Right ventricle myocardium inferior (tissue), 1 donor: ENCODE results near the gene POMZP3. TPM values are rescaled to one million over a fixed set of nuclear protein-coding genes. Genes with fewer than 3 reads are reported as not detected.
A peak's percentile ranks its signal among the peaks of the same experiment; 100 is the strongest.
"Not testable (repeated sequence)": the region's sequence is repeated elsewhere in the genome, so short reads cannot be mapped to it uniquely, and the experiment has no call there.

Experiments used
- ATAC-seq: fragments of 200-7000 bp; cut with Tn5 transposase; one replicate; pipeline ENCODE4 v1.9.1; 2020; ENCODE audit warnings: mild to moderate bottlenecking, moderate library complexity
- DNase-seq: peaks from one replicate; pipeline ENCODE4 v3.0.0; 2021; ENCODE audit errors: missing footprints
- intact Hi-C: fragments of 100-400 bp; cut with DNase I; formaldehyde crosslinking; loops from one replicate; pipeline ENCODE4 v1.11.0; 2022
- long read RNA-seq: library from polyadenylated mRNA; unstranded; transcript quantifications from one replicate; pipeline ENCODE4 v2.0.0, GENCODE V29; 2021
- total RNA-seq: library from RNA; stranded (reverse); fragmentation: NEBNext Ultra II Directional; extraction: Animal tissue kit (Norgen Biotek cat#: 25700); gene quantifications from one replicate; pipeline ENCODE4 v1.2.1, GENCODE V29; 2021
- donor health status: DM: no; HTN: yes; CAD: no; lungs with severe emphysema.

POMZP3 gene
- 7.5 TPM for total RNA-seq
- long read RNA-seq, partial matches to known transcripts = 5 of 9 reads
- long read RNA-seq, other reads (novel, unspliced or antisense) = 0 of 9 reads

DNA sequence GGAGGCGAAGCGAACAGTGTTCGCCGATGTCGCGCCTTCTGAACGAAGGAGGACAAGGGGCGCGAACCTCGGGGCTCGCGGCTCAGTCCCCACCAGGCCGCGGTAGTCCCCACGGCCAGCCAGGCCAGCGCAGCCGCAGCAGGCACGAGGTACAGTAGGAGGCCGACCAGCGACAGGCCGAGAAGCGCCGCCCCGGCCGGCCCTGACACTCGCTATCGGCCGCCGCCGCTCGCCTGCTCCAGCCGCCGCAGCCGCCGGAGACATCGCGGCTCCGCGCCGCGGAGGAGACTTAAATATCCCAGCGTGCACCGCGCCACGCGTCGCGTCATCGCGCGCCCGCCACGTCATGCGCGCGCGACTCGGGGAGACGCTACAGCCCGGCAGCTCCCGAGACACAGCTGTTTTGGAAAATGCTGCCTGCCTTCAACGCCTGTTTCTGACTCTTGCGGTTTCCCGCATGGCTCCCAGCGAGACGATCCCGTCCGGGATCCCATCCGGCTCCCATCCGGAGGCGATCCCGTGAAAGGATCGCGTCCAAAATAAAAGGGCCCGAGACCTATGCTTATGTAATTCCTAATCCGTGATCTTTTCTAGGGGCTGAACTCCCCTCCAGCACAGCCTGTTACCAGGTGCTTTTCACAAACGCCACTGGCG is at the start of gene POMZP3:
POMZP3 (minus strand) TSS at position 291 of the 654 bp plus-strand sequence. CDS start 1,215 bp downstream, outside the sequence.
- DNase-seq, intact Hi-C loops: not testable (repeated sequence)
- peak; percentile 97 for ATAC-seq

DNA sequence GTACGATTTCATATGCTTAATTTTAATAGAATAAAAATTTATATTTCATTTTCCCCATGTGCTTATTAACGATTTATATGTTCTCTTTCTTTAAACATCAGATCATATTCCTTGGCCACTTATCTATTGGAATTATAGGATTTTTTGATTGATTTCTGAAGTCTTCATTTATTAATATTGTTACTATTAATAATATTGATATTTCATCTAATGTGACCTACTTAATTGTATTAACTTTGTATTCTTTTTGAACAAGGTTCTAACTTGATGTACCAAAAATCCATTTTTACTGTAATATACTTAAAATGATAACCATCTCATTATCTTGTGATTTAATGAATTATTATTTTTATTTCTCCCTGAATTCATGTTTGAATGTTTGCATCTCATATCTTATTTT is 48.7 kb upstream of the POMZP3 start:
- intact Hi-C loops, ATAC-seq, DNase-seq: not testable (repeated sequence)

DNA sequence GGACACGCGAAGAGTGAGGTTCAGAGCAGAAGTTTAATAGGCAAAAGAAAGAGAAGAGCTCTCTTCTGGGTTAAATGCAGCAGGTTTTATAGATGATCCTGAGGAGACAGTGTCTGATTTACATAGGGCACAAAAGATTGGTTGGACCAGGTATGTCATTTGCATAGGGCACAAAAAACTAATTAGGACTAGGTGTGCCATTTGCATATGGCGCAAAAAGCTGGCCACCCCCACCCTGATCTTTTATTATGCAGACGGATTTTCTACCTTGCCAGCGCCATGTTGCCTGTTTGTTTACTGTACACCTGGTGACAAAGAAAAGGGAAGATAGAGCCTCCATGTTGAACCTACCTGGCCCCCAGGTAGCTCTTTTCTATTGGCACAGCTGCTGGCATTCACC is 46.3 kb upstream of the POMZP3 start:
- intact Hi-C loops, ATAC-seq, DNase-seq: not testable (repeated sequence)

DNA sequence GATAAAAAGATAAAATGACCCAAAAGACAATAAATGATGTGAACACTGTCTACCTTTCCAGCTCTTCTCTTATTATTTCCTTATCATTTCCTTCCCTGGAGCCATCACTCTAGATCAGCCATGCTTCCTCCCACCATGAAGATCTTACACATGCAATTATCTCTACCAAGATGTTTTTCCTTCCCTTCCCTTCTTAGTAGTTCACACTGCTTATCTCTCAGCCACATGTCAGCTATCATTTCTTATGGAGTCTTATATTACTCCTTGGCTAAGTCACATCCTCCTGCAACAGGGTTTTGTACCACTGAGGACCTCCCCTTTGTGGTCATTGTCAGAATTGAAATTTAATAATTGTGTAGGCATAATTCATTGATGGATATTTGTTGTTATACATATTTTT is 32.1 kb upstream of the POMZP3 start:
- DNase-seq, intact Hi-C loops, ATAC-seq: not testable (repeated sequence)

DNA sequence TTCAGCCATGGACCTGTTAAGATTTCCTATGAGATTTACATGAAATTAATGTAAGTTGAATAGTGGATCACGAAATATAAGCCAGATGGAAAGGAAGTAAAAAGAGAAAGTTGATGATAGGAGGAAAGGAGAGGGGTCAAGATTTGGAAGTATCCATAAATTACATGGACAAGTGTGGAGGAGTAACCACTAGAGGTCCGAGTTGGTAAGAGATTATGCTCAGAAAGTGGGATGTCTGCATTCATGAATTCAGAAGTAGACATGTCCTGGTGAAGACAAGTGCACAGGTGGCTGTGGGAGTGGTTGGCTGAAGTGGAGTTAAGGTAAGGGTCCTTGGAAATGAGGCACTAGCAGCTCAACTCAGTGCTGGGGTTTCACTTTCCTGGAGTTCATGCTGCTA is 29.3 kb upstream of the POMZP3 start:
- DNase-seq, ATAC-seq, intact Hi-C loops: not testable (repeated sequence)

DNA sequence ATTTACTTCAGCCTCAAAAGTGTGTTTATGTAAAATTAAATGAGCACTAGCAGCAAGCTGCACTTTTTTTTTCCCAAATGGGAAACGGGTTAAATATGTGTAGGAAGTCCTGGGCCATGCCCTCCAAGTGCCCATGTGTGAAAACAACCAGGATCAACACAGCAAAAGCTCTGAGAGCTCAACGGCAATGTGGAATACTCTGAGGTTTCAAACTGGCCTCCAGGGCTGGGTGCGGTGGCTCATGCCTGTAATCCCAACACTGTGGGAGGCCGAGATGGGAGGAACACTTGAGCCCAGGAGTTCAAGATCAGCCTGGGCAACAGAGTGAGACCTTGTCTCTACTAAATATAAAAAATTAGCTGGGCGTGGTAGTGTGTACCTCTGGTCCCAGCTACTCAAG is 15.5 kb upstream of the POMZP3 start:
- ATAC-seq, intact Hi-C loops, DNase-seq: not testable (repeated sequence)

DNA sequence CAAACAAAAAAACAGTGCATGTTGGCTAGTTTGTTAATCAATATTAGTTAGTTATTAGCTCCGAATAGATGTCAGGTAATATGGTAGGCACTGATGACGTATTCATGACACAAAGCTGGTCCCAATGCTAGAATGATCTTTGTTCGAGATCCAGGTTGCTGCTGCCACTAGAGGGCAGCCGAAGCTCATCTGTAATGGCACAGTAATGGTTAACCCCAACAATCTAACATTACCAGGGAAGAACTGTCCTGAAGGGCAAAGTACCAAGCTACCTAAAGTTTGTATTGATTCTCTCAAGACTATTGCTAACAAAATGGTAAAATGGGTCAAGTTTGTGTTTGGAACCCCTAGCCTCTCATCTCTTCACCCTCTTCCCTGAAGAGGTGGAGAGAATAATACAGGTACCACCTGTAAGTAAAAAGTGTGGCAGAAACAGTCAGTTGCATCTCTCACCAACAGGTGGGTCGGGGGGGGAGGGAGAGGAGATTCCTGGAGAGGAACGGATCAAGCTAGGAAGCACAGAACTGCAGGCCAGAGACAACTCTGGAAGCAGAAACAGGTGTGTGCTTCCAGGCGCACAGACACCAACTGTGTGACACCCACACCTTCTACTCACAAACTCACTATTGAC is 10.1 kb upstream of the POMZP3 start:
- intact Hi-C loops, DNase-seq: not testable (repeated sequence)
- peak; percentile 73 for ATAC-seq

DNA sequence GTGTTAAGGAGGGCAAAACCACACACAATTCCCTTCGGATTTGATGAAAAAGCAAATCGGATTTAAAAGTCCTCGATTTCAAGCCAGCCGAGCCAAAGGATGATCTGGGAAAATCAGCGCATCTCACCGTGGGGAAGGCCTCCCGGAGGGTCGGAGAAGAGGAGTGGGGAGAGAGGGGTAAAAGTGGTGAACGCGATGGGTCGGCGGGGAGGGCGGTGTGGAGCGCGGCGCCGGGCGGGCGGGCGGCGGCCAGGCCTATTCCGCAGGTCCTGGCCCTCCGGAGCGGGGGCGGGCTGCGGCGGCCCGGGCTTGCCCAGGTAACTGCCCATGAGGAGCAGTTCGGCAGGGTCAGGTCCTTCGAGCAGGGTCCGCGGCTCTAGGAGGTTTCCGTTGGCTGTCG is 498 bp downstream of the POMZP3 start:
- peak; percentile 66 for ATAC-seq
- intact Hi-C loops = not testable (repeated sequence)
- DNase-seq = peak; percentile 69

DNA sequence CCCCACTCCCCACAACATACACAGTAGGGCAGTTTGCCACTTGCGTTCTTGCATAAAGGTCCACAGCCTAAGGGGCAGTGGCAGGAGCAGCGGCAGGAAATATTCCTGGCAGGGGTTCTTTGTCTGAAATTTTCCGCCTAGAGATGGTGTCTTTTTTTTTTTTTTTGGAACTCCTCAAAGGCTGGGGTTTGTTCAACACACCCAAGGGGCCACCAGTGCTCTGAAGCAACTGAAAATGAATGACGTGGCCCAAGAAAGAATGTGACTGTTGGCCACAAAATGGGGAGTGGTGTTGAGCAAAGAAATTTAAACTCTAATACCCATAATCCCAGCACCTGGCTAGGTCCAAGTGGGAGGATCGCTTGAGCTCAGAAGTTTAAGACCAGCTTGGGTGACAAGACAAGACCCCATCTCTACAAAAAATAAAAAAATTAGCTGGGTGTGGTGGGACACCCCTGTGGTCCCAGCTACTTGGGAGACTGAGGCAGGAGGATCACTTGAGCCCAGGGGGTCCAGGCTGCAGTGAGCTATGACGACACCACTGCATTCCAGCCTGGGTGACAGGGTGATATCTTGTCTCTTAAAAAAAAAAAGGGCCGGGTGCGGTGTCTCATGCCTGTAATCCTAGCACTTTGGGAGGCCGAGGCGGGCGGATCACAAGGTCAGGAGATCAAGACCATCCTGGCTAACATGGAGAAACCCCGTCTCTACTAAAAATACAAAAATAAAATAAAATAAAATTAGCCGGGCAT is 7.5 kb downstream of the POMZP3 start:
- intact Hi-C loops, DNase-seq: not testable (repeated sequence)
- peak; percentile 82 for ATAC-seq

DNA sequence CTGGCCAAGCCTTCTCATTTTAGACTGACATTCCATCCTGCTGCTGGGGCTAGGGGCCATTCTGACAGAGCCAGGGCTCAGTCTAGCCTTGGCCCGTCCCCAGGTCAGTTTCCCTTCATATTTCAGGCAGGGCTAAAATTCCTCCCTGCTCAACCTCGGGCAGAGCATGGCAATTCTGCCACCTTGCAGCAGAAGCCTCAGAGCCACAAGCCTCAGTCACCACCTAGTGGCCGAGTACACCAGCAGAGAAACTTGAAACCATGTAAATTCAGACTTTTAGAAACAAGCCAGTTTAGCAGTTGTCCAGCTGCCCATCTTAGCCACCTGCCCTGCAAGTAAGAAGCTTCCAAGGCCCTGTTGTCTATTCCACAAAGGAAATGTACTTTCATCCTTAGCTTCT is 13.3 kb downstream of the POMZP3 start:
- peak; percentile 41 for ATAC-seq
- DNase-seq, intact Hi-C loops: not testable (repeated sequence)

DNA sequence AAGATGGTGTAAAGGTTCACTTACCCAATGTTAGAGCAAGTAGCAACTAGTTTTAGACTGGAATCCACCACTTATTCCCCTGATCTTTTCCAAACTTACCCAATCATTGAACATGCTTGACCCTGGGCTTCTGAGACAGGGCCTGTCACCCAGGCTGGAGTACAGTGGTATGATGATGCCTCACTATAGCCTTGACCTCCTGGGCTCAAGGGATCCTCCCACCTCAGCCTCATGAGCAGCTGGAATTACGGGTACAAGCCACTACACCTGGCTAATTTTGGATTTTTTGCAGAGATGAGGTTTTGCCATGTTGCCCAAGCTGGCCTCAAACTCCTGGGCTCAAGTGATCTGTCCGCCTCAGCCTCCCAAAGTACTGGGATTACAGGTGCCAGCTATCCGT is 14.8 kb downstream of the POMZP3 start:
- not testable (repeated sequence) for ATAC-seq

DNA sequence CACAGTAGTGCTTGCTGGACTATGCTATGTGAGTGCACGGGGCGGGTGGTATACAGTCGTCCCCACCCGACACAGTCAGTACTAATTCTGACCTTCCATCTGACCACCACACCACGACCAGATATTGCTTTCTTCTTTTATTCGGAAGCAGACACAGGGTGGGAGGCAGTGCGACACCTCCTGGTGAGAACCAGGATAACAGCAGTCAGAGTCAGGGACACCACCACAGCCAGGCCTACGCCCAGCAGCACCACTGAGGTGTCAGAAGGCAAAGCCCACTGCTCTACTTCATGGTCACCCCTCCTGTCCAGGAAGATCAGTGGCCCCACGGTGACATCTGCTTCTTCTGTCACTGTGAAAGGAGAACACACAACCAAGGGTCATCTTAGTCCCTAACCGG is 17.2 kb downstream of the POMZP3 start:
- ATAC-seq = peak; percentile 30
- intact Hi-C loops, DNase-seq: not testable (repeated sequence)

More for the DNA sequence above, 14.8 kb downstream of the POMZP3 start:
- intact Hi-C loops, DNase-seq: not testable (repeated sequence)

DNA sequence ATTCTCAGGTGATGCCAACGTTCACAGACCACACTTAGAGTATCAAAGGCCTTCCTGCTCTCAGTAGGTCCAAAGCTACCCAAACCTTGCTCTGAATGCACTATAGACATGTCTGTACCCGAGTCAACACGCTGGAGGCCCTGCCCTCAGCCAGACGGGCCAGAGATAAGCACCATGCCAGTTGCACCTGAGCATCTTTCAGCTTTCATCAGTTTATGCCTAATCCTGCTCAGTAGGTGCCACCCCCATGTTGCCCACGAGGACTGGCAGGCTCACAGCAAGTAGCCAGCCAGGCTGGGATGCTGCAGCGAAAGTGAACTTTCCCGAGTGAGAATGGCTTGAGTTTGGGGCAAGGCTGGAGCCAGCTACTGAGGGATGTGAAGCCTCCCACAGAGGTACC is 18.6 kb downstream of the POMZP3 start:
- ATAC-seq, DNase-seq, intact Hi-C loops: not testable (repeated sequence)

DNA sequence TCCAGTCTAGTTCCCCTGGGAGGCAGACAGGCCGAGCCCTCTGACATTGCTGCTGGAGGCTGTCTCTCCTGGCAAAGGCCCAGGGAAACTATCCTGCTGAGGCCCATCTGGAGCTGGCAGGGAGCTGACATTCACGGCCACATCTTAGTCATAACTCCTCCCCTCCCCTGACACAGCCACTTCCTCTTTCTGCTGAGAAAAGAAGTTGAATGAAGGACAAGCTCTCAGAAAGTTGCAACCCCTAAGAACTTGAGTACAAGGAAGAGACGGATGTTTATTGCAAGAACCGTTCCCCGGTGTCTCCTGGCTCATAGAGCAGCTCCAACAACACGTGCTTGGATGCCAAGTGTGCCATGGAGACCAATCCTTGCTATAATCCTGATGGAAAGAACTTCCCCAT is 21.1 kb downstream of the POMZP3 start:
- ATAC-seq = peak; percentile 98
- intact Hi-C loops = not testable (repeated sequence)
- peak; percentile 82 for DNase-seq

DNA sequence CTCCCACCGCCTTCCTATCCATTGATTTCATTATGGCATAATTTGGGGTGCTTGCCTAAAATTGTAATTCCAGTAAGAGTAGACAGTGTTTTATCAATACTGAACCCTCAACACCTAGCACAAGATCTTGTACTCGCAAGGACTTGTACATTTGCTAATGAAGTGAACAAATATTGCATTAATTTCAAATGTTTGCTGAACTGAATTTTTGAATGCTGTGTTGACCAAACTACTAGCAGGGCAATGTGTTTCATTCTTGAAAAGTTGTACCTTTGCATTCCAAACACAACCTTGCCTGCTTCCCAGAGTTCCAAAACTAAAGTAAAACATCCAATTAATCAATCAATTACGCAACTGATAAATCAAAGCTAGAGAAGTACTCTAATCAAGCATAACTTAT is 26.4 kb downstream of the POMZP3 start:
- DNase-seq, ATAC-seq, intact Hi-C loops: not testable (repeated sequence)

DNA sequence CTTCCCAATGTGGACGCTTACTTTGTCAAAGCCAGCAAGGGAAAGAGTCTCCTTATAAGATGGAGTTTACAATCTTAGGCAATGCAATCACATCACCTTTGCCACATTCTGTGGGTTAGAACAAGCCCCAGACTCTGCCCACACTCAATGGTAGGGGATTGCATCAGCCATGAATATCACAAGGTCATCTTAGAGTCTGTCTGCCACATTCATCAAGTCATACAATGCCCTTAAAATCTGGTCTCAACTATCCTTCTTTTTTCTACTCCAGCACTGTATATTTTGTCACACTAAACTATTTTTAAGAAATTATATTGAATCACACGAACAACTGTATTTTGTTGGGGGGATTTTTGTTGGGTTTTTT is 27.0 kb downstream of the POMZP3 start:
- intact Hi-C loops, DNase-seq, ATAC-seq: not testable (repeated sequence)

DNA sequence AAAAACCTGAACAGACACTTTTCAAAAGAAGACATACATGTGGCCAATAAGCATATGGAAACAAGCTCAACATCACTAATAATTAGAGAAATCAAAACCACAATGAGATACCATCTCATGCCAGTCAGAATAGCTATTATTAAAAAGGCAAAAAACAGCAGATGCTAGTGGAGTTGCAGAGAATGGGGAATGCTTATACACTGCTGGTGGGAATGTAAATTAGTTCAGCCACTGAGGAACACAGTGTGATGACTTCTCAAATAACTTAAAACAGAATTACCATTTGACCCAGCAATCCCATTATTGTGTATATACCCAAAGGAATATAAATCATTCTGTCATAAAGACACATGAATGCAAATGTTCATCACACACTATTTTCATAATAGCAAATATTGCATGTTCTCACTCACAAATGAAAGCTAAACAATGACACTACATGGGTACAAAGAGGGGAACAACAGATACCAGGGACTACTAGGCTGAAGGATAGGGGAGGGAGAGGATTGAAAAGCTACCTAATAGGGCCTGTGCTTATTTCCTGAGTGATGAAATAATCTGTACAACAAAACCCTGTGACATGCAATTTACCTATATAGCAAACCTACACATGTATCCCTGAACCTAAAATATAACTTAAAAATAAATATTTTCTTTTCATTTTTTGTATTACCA is 28.4 kb downstream of the POMZP3 start:
- DNase-seq, ATAC-seq, intact Hi-C loops: not testable (repeated sequence)

DNA sequence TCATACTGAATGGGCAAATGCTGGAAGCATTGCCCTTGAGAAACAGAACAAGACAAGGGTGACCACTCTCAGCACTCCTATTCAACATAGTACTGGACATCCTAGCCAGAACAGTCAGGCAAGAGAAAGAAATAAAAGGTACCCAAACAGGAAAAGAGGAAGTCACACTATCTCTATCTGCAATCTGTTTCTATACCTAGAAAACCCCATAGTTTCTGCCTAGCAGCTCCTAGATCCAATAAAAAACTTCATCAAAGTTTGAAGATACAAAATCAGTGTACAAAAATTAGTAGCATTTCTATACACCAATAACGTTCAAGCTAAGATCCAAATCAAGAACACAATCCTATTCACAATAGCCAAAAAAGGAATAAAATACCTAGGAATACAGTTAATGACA is 29.8 kb downstream of the POMZP3 start:
- ATAC-seq, intact Hi-C loops, DNase-seq: not testable (repeated sequence)

DNA sequence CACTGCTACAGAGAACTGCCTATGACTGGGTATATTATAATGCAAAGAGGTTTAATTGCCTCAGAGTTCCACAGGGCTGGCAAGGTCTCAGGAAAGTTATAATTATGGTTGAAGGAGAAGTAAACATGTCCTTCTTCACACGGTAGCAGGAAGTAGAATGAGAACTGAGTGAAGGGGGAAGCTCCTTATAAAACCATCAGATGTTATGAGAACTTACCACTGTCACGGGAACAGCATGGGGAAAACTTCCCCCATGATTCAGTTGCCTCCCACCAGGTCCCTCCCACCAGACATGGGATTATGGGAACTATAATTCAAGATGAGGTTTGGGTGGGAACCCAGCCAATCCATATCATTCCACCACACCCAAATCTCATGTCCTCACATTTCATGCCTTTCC is 34.4 kb downstream of the POMZP3 start:
- DNase-seq, intact Hi-C loops: not testable (repeated sequence)
- ATAC-seq = peak; percentile 39
